Tibial nerve (tissue), 4 donors: ENCODE results near the gene E2F4. TPM values are rescaled to one million over a fixed set of nuclear protein-coding genes. Genes with fewer than 3 reads are reported as not detected.

Experiments
- DNase-seq, 2 donors: peaks; one replicate each; pipeline ENCODE4 v3.0.0-alpha.2; 2019; ENCODE audit warnings: low spot score in 2 of 2
- H3K27ac ChIP-seq, 4 donors: fragments of 200-600 bp; sonication (generic) in 3 of 4; one replicate each; pipeline ENCODE4 v1.5.1; 2017 to 2019; ENCODE audit warnings: mild to moderate bottlenecking in 1 of 4
- H3K27me3 ChIP-seq, 2 donors: fragments of 200-600 bp; sonication (generic) in 1 of 2; one replicate each; pipeline versions ENCODE4 v1.5.1 to v1.6.0; 2017 to 2019
- H3K36me3 ChIP-seq, 3 donors: fragments of 200-600 bp; sonication (generic); one replicate each; pipeline ENCODE4 v1.5.1; 2018 to 2019
- H3K4me1 ChIP-seq, 4 donors: fragments of 200-600 bp; sonication (generic) in 3 of 4; one replicate each; pipeline ENCODE4 v1.5.1; 2017 to 2019
- H3K4me3 ChIP-seq, 4 donors: fragments of 200-600 bp; sonication (generic) in 3 of 4; one replicate each; pipeline ENCODE4 v1.5.1; 2017 to 2019; ENCODE audit warnings: mild to moderate bottlenecking in 1 of 4, moderate library complexity in 1 of 4
- H3K9me3 ChIP-seq, 4 donors: fragments of 200-600 bp; sonication (generic) in 3 of 4; one replicate each; pipeline ENCODE4 v1.5.1; 2017 to 2019
- EP300 ChIP-seq, 2 donors: sonication (generic); formaldehyde crosslinking; IDR thresholded peaks; one replicate each; pipeline ENCODE4 v1.6.1; 2017; ENCODE audit warnings: antibody characterized with exemption in 2 of 2, mild to moderate bottlenecking in 1 of 2
- POLR2A ChIP-seq, 2 donors: fragments of 450-650 bp; IDR thresholded peaks; one replicate each; pipeline ENCODE4 v1.6.1; 2017; ENCODE audit warnings: antibody characterized with exemption in 2 of 2, mild to moderate bottlenecking in 2 of 2, moderate library complexity in 2 of 2
- WGBS, 2 donors: methylation state at CpG; one replicate each; pipeline ENCODE4 v1.1.5; 2018; 5-methylcytosine and 5-hydroxymethylcytosine counted together
- total RNA-seq, 4 donors: library from RNA; depleted of rRNA; stranded (reverse); fragments of >200 nt; gene quantifications; one replicate each; pipeline ENCODE4 v1.1.0, GENCODE V29; 2016
- TF ChIP-seq, protein P1 (sequence below), 5 experiments: fragments of 200-600 bp in 3 of 5; fragments of 450-650 bp in 2 of 5; sonication (generic) in 3 of 5; IDR thresholded peaks; one replicate each; pipeline ENCODE4 v1.5.1; 2016 to 2019; ENCODE audit warnings: antibody characterized with exemption in 5 of 5, mild to moderate bottlenecking in 3 of 5, moderate library complexity in 2 of 5

The E2F4 gene
- total RNA-seq, 4 donors from 2014 or later, result 60.1 to 119 (median 99.8) TPM

DNA sequence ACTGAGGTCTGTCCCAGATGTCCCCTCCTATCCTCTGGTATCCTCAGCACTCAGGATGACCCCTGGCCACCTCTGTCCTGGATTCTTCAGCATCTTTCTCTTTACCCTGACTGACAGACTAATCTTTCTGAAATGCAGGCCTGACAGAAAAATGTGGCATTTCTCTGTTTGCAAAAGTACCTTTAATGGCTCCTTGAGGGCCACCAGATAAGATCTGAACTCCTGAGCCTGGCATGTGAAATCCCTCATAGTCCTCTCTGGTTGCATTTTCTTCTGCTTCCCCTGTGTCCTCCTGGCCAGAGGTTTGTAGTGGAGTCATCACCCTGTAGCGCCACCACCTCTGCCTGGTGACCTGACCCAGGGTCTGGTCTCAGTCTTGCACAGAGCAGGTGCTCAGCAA, 4.9 kb downstream of the E2F4 start:
- TF ChIP-seq, protein P1, sequence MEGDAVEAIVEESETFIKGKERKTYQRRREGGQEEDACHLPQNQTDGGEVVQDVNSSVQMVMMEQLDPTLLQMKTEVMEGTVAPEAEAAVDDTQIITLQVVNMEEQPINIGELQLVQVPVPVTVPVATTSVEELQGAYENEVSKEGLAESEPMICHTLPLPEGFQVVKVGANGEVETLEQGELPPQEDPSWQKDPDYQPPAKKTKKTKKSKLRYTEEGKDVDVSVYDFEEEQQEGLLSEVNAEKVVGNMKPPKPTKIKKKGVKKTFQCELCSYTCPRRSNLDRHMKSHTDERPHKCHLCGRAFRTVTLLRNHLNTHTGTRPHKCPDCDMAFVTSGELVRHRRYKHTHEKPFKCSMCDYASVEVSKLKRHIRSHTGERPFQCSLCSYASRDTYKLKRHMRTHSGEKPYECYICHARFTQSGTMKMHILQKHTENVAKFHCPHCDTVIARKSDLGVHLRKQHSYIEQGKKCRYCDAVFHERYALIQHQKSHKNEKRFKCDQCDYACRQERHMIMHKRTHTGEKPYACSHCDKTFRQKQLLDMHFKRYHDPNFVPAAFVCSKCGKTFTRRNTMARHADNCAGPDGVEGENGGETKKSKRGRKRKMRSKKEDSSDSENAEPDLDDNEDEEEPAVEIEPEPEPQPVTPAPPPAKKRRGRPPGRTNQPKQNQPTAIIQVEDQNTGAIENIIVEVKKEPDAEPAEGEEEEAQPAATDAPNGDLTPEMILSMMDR (IDR thresholded peaks at IDR 0.05), result no peak
- TF ChIP-seq EP300 (IDR thresholded peaks at IDR 0.05) (no peak), POLR2A (IDR thresholded peaks at IDR 0.05) (no peak)
- peaks cover 2 to 69% (median 27%) of the 10 kb centered on the region in 3 donors for H3K36me3 ChIP-seq
- 85 to 100% methylated on average over 1 of the region's 1 CpG for WGBS, 2 donors

DNA sequence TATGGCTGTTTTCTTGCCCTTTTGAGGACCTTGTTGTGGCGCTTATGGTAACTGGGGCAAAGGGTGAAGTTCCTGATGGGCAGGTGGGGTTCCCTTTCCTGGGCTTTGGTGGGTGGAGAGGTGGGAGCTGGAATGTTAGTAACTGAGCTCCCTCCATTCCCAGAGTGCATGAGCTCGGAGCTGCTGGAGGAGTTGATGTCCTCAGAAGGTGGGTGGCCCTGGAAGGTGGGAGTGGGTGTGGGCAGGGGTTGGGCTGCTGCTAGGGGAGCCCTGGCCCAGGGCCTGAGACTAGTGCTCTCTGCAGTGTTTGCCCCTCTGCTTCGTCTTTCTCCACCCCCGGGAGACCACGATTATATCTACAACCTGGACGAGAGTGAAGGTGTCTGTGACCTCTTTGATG, 5.7 kb downstream of the E2F4 start:
- H3K9me3 ChIP-seq, result no peaks in the 10 kb centered on the region
- TF ChIP-seq POLR2A (IDR thresholded peaks at IDR 0.05) (no peak), EP300 (IDR thresholded peaks at IDR 0.05) (no peak)
- TF ChIP-seq, protein P1 (IDR thresholded peaks at IDR 0.05), result no peak
- WGBS, 2 donors, result 53 to 61% methylated on average over 6 of the region's 6 CpGs
- H3K27me3 ChIP-seq, result no peaks in the 10 kb centered on the region
- no peak for DNase-seq
- peak overlapping the region in 2 of 4 donors; percentile 36 to 67 for H3K27ac ChIP-seq
- no peak overlapping the region for H3K4me3 ChIP-seq
- peaks cover 2 to 77% (median 27%) of the 10 kb centered on the region in 3 donors for H3K36me3 ChIP-seq
- H3K4me1 ChIP-seq, result peaks cover 0 to 59% (median 26%) of the 10 kb centered on the region in 4 donors

More for the DNA sequence above, 4.9 kb downstream of the E2F4 start:
- DNase-seq, result no peak
- H3K27ac ChIP-seq, result no peak overlapping the region
- no peak overlapping the region for H3K4me3 ChIP-seq
- no peaks in the 10 kb centered on the region for H3K27me3 ChIP-seq
- H3K9me3 ChIP-seq, result no peaks in the 10 kb centered on the region
- H3K4me1 ChIP-seq, result peaks cover 0 to 62% (median 30%) of the 10 kb centered on the region in 4 donors

DNA sequence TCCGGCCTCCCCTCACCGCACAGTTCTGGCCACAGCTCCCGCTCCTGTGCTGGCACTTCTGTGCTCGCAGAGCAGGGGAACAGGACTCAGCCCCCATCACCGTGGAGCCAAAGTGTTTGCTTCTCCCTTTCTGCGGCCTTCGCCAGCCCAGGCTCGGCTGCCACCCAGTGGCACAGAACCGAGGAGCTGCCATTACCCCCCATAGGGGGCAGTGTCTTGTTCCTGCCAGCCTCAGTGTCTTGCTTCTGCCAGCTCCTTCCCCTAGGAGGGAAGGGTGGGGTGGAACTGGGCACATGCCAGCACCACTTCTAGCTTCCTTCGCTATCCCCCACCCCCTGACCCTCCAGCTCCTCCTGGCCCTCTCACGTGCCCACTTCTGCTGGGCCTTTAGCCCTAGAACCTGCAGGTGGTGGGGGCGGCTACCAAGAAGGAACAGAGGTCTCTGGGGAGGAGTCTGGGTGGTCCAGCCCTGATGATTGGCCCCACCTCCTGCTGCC, 6.3 kb downstream of the E2F4 start:
- 36 to 40% methylated on average over 5 to 12 of the region's 12 CpGs for WGBS, 2 donors
- peaks cover 2 to 83% (median 27%) of the 10 kb centered on the region in 3 donors for H3K36me3 ChIP-seq
- TF ChIP-seq POLR2A (IDR thresholded peaks at IDR 0.05) (no peak), EP300 (IDR thresholded peaks at IDR 0.05) (no peak)
- TF ChIP-seq, protein P1 (IDR thresholded peaks at IDR 0.05), result peak; percentile 32 to 64 (median 53)
- no peak overlapping the region for H3K4me3 ChIP-seq
- no peaks in the 10 kb centered on the region for H3K27me3 ChIP-seq
- no peaks in the 10 kb centered on the region for H3K9me3 ChIP-seq
- H3K27ac ChIP-seq, result peak overlapping the region in 2 of 4 donors; percentile 36 to 67
- DNase-seq, result no peak
- peaks cover 0 to 53% (median 20%) of the 10 kb centered on the region in 4 donors for H3K4me1 ChIP-seq

DNA sequence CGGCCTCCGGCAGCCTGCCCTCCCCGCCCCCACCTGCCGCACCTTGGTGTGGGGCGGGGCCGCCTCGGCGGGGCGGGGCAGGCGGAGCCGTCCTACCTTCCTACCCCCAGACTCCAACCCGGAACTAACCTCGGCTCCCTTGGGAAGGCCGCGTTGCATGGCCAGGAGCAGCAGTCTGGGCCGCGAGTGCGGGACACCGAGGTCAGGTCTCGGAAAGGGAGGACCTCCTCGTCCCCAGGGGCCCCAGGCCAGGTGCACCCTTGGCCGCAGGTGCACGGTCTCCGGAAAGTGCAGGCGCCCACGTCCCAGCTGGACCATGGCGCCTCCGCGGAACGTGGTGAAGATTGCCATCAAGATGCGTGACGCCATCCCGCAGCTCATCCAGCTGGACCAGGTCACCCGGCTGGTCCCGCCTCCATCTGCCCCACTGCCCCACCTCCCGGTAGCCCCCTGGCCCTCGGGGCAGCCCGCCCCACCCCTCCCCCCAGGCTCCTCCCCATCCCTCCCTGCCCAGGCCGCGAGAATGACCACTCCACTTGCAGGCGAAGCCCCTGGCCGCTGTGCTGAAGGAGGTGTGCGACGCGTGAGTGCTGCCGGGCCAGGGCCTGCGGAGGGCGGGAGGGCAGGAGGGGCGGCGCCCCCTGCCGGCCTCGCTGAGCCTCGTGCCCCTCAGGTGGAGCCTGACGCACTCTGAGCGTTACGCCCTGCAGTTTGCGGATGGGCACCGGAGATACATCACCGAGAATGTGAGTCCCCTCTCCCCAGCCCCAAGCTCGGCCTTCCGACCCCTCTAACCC, 7.3 kb downstream of the E2F4 start, which contains the start of gene ELMO3:
Gene ELMO3 (plus strand): TSS at position 121 of the 797 bp plus-strand sequence. CDS start 196 bp downstream, at position 317.
- DNase-seq, result no peak
- peaks cover 2 to 88% (median 27%) of the 10 kb centered on the region in 3 donors for H3K36me3 ChIP-seq
- H3K9me3 ChIP-seq, result no peaks in the 10 kb centered on the region
- H3K27me3 ChIP-seq, result no peaks in the 10 kb centered on the region
- TF ChIP-seq, protein P1 (IDR thresholded peaks at IDR 0.05), result peak in 2 of 5 experiments; percentile 4 to 28
- TF ChIP-seq POLR2A (IDR thresholded peaks at IDR 0.05), result no peak
- WGBS, 2 donors, result 41 to 42% methylated on average over 40 to 47 of the region's 61 CpGs
- H3K27ac ChIP-seq, result peak within 1 kb of the TSS in 2 of 4 donors; percentile 36 to 67
- peak within 1 kb of the TSS in 2 of 4 donors; percentile 29 to 30 for H3K4me3 ChIP-seq
- H3K4me1 ChIP-seq, result peaks cover 0 to 44% (median 13%) of the 10 kb centered on the region in 4 donors

DNA sequence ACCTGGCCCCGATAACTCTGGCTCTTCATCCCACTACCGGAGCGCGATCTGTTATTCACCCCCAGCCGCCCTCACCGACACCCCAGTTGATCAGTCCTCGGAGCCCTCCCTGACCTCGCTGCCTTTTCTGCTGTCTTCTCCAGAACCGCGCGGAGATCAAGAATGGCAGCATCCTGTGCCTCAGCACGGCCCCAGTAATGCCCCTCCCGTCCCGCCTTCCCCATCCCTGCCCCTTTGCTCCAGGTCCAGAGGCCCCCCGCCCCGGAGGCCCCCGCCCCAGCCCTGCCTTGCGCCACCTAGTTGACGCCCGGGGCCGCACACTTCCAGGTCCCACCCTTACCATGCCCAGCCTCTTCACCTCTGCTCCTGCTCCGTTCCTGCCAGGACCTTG, 7.8 kb downstream of the E2F4 start:
- WGBS, 2 donors, result 40 to 45% methylated on average over 21 to 22 of the region's 22 CpGs
- Histone ChIP-seq H3K4me1 (peaks cover 0 to 38% (median 13%) of the 10 kb centered on the region in 4 donors), H3K27me3 (no peaks in the 10 kb centered on the region), H3K27ac (peak overlapping the region in 1 of 4 donors; percentile 36), H3K4me3 (peak overlapping the region in 2 of 4 donors; percentile 29 to 30), H3K36me3 (peaks cover 2 to 88% (median 23%) of the 10 kb centered on the region in 3 donors), H3K9me3 (no peaks in the 10 kb centered on the region)
- TF ChIP-seq, protein P1 (IDR thresholded peaks at IDR 0.05), result no peak
- TF ChIP-seq POLR2A (IDR thresholded peaks at IDR 0.05) (no peak), EP300 (IDR thresholded peaks at IDR 0.05) (no peak)
- no peak for DNase-seq
